ENCODE data around the gene GAS2L3.

Gene GAS2L3

DNA sequence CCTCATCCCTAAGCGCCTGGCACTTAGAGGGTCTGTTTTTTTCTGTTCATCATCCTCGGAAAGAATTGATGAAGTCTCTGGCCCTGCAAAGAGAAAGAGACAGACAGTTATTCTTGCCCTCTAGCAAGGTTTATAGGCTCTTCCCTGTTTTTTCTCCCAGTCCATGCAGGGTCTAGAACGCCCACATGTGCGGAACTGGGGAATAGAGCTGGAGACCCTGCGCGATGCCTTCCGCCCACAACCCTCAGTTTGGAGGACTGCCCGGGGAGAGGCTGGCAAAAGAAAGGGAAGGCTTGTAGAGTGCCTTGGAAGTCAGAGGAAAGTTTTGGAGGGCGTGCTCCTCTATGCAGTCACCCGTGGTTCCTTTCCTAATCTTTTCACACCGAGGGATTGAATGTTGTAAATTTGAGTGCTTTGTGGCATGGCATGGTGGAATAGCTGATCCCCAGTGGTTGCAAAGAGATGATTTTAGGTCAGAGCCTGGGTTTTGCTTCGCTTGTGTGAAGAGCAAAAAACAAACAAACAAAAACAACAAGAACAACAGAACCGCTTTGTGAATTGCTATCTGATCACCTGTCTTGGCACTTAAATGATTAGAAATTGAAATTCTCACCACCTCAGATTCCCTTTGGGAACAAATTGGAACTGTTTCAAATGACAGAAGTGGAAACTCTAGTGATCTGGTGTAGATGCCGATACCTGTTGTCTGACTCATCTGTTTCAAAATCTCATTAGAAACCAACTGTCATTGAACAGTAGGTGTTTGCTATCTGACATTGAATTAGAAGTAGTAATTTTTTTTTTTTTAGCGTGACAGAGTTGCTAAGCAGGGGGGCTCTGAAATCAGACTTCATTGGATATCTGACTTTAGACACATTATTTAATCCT lies 947 bp downstream of the GAS2L3 start:
- DNase-seq (ENCODE audit: low read depth, low spot score), result peak; percentile 16
- in situ Hi-C loops (cut with HindIII; ENCODE audit: low sequenced_read_pairs), result no loop called here
- TF ChIP-seq, protein P1, sequence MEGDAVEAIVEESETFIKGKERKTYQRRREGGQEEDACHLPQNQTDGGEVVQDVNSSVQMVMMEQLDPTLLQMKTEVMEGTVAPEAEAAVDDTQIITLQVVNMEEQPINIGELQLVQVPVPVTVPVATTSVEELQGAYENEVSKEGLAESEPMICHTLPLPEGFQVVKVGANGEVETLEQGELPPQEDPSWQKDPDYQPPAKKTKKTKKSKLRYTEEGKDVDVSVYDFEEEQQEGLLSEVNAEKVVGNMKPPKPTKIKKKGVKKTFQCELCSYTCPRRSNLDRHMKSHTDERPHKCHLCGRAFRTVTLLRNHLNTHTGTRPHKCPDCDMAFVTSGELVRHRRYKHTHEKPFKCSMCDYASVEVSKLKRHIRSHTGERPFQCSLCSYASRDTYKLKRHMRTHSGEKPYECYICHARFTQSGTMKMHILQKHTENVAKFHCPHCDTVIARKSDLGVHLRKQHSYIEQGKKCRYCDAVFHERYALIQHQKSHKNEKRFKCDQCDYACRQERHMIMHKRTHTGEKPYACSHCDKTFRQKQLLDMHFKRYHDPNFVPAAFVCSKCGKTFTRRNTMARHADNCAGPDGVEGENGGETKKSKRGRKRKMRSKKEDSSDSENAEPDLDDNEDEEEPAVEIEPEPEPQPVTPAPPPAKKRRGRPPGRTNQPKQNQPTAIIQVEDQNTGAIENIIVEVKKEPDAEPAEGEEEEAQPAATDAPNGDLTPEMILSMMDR (IDR thresholded peaks at IDR 0.05; ENCODE audit: low read depth, low read length), result no peak
- peak overlapping the region; percentile 85 for H3K4me3 ChIP-seq (ENCODE audit: low read depth, low read length)

DNA sequence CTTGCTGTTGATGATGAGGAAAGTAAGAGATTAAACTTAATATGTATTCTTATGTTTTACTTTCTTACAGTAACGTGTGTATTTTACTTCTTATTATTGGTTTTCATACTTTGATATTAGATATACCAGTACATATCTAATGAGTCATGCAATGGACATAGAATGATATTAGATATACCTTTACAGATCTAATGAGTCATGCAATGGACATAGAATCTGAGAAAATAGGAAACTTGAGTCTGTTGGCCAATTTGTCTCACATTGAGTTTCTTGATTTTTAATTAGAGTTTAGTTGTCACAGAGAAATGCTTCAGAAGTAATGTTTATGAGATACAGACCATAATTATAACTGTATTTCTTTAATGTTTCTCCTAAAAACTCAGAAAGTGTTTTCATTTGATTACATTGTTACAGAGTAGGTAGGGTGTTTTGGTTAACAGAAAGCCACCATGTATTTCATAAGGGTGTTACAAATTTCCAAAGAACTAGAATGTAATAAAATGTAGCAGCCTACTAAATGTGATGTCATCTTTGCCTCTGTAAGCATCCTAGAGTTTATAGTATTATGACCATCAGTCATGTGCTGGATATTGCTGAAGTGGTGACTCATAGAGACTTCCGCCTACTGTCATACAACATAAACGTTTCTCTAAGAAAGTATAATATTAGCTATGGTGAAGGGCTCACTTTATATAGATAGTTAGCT lies 3.0 kb downstream of the GAS2L3 start:
- TF ChIP-seq, protein P1 (IDR thresholded peaks at IDR 0.05; ENCODE audit: low read depth, low read length), result no peak
- peak; percentile 71 for DNase-seq (ENCODE audit: low read depth, low spot score)
- in situ Hi-C loops (cut with HindIII; ENCODE audit: low sequenced_read_pairs), result no loop called here
- no peak overlapping the region for H3K4me3 ChIP-seq (ENCODE audit: low read depth, low read length)

DNA sequence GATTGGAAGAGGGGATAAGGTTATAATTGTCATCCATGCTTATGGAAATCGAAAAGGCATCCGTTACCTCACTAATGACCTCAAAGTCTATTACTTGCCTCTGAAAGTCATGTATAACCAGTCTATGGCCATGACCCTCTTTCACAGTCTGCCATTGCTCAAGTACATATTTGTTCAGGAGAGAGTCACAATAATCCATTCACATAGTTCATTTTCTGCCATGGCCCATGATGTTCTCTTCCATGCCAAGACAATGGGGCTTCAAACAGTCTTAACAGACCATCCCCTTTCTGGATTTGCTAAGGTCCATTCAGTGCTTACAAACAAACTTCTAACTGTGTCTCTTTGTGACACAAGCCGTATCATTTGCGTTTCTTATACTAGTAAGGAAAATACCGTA lies 5.4 kb downstream of the GAS2L3 start:
- TF ChIP-seq, protein P1 (IDR thresholded peaks at IDR 0.05; ENCODE audit: low read depth, low read length), result no peak
- in situ Hi-C loops (cut with HindIII; ENCODE audit: low sequenced_read_pairs), result no loop called here
- no peak overlapping the region for H3K4me3 ChIP-seq (ENCODE audit: low read depth, low read length)
- no peak for DNase-seq (ENCODE audit: low read depth, low spot score)

DNA sequence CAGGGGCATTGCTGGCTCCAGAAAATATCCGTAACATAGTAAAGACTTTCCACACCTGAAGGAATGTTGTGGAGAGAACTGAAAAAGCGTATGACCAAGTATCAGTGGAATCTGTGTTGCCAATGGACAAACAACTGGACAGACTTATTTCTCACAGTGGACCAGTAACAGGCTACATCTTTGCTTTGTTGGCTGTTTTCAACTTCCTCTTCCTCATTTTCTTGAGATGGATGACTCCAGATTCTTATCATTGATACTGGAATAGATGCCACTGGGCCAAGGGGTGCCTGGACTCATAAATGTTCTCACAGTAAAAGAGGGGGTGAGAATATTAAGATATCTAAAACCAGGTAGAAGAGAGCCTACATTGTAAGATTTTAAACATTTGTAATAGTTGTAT lies 6.4 kb downstream of the GAS2L3 start:
- in situ Hi-C loops (cut with HindIII; ENCODE audit: low sequenced_read_pairs), result no loop called here
- TF ChIP-seq, protein P1 (IDR thresholded peaks at IDR 0.05; ENCODE audit: low read depth, low read length), result no peak
- no peak for DNase-seq (ENCODE audit: low read depth, low spot score)
- H3K4me3 ChIP-seq (ENCODE audit: low read depth, low read length), result no peak overlapping the region

DNA sequence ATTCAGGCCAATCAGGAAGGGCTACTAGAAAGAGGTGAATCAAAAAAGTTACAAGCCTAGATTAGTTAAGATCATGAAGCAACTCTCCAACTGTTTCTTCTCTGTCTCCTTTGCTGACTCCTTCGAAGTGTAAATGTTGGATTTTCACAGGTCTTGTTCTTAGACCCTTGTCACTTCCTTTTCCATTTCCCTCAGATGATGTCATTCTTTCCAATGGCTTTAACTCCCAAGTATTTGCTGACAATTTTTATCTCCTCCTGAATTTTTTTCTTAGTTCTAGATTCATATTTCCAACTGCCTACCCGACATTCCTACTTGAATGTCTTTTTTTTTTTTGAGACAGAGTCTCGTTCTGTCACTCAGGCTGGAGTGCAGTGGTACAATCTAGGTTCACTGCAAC lies 10.8 kb downstream of the GAS2L3 start:
- in situ Hi-C loops (cut with HindIII; ENCODE audit: low sequenced_read_pairs), result no loop called here

DNA sequence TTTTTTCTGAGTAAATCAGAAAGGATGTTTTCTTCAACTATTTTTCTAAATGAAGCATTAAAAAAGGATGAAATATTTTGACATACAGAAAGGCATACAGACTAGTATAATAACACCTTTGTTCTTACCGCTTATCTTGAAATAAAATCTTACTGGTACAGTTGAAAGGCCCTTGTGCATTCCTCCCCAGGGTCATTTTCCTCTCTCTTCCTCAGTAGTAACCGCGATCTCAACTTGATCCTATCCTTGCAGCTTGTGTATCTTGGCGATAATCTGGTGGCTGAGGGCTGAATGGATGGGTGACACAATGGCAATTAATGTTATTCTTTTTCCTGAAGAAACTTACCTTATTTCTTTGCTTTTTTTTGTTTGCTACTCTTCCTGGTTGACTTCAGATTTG lies 18.5 kb downstream of the GAS2L3 start:
- H3K4me3 ChIP-seq (ENCODE audit: low read depth, low read length), result no peak overlapping the region
- in situ Hi-C loops (cut with HindIII; ENCODE audit: low sequenced_read_pairs), result no loop called here
- DNase-seq (ENCODE audit: low read depth, low spot score), result no peak
- TF ChIP-seq, protein P1 (IDR thresholded peaks at IDR 0.05; ENCODE audit: low read depth, low read length), result no peak

More for the DNA sequence above, 10.8 kb downstream of the GAS2L3 start:
- TF ChIP-seq, protein P1 (IDR thresholded peaks at IDR 0.05; ENCODE audit: low read depth, low read length), result no peak
- no peak overlapping the region for H3K4me3 ChIP-seq (ENCODE audit: low read depth, low read length)
- no peak for DNase-seq (ENCODE audit: low read depth, low spot score)

All from astrocyte of the spinal cord (primary cell).